Parathyroid adenoma (tissue), 2 donors: ENCODE data around the gene CACNB1.

Experiments
- H2AFZ ChIP-seq: fragments of 300-600 bp; sonication (generic); one replicate; pipeline ENCODE4 v1.7.0; 2017; ENCODE audit warnings: antibody characterized with exemption, mild to moderate bottlenecking
- H3K27ac ChIP-seq: fragments of 300-600 bp; sonication (generic); one replicate; pipeline ENCODE4 v1.7.0; 2017
- H3K27me3 ChIP-seq: fragments of 300-600 bp; sonication (generic); one replicate; pipeline ENCODE4 v1.7.0; 2017; ENCODE audit warnings: low read length; ENCODE audit not compliant: control insufficient read depth, insufficient read depth
- H3K36me3 ChIP-seq: fragments of 300-600 bp; sonication (generic); one replicate; pipeline ENCODE4 v1.7.0; 2017; ENCODE audit warnings: low read length; ENCODE audit not compliant: control insufficient read depth, insufficient read depth
- H3K4me1 ChIP-seq: fragments of 300-600 bp; sonication (generic); one replicate; pipeline ENCODE4 v1.7.0; 2017; ENCODE audit warnings: control low read depth
- H3K4me2 ChIP-seq: fragments of 300-600 bp; sonication (generic); one replicate; pipeline ENCODE4 v1.7.0; 2017; ENCODE audit warnings: low read length
- H3K4me3 ChIP-seq: fragments of 300-600 bp; sonication (generic); one replicate; pipeline ENCODE4 v1.7.0; 2017; ENCODE audit warnings: low read depth, low read length
- H3K79me2 ChIP-seq: fragments of 300-600 bp; sonication (generic); one replicate; pipeline ENCODE4 v1.7.0; 2017; ENCODE audit warnings: control low read depth
- H3K9ac ChIP-seq: fragments of 300-600 bp; sonication (generic); one replicate; pipeline ENCODE4 v1.7.0; 2017; ENCODE audit warnings: mild to moderate bottlenecking
- H3K9me3 ChIP-seq: fragments of 300-600 bp; sonication (generic); one replicate; pipeline ENCODE4 v1.7.0; 2017; ENCODE audit warnings: low read length; ENCODE audit not compliant: control insufficient read depth
- TF ChIP-seq, protein P1 (sequence below): fragments of 300-600 bp; sonication (generic); IDR thresholded peaks from one replicate; pipeline ENCODE4 v1.7.0; 2017; ENCODE audit warnings: antibody characterized with exemption, mild to moderate bottlenecking
- donor health status: primary hyperparathyroidism.

The CACNB1 gene

DNA sequence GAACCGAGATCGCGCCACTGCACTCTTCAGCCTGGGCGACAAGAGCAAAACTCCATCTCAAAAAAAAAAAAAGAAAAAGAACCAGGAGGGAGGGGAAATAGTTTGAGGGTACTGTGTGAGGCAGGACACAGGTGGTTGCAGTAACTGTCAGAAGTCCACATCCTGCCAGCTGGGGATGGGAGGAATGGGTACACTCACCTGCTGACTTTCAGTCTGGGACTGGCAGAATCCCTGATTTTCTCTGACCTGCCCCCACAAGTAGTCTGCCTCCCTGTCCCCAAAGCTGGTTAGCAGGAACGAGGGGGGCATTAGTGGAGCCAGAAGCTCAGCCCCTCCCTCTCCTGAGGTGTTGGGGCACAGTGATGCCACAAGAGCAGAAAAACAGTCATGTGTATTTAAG, 24.4 kb downstream of the CACNB1 start:
- no peaks in the 10 kb centered on the region for H3K4me1 ChIP-seq
- no peak overlapping the region for H3K4me2 ChIP-seq
- TF ChIP-seq, protein P1, sequence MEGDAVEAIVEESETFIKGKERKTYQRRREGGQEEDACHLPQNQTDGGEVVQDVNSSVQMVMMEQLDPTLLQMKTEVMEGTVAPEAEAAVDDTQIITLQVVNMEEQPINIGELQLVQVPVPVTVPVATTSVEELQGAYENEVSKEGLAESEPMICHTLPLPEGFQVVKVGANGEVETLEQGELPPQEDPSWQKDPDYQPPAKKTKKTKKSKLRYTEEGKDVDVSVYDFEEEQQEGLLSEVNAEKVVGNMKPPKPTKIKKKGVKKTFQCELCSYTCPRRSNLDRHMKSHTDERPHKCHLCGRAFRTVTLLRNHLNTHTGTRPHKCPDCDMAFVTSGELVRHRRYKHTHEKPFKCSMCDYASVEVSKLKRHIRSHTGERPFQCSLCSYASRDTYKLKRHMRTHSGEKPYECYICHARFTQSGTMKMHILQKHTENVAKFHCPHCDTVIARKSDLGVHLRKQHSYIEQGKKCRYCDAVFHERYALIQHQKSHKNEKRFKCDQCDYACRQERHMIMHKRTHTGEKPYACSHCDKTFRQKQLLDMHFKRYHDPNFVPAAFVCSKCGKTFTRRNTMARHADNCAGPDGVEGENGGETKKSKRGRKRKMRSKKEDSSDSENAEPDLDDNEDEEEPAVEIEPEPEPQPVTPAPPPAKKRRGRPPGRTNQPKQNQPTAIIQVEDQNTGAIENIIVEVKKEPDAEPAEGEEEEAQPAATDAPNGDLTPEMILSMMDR: no peak
- no peak overlapping the region for H3K27ac ChIP-seq
- H3K36me3 ChIP-seq: no peaks in the 10 kb centered on the region
- no peaks in the 10 kb centered on the region for H3K27me3 ChIP-seq
- no peak overlapping the region for H3K4me3 ChIP-seq
- no peaks in the 10 kb centered on the region for H3K79me2 ChIP-seq
- H3K9me3 ChIP-seq: no peaks in the 10 kb centered on the region
- H3K9ac ChIP-seq: no peak overlapping the region
- H2AFZ ChIP-seq: no peak overlapping the region

DNA sequence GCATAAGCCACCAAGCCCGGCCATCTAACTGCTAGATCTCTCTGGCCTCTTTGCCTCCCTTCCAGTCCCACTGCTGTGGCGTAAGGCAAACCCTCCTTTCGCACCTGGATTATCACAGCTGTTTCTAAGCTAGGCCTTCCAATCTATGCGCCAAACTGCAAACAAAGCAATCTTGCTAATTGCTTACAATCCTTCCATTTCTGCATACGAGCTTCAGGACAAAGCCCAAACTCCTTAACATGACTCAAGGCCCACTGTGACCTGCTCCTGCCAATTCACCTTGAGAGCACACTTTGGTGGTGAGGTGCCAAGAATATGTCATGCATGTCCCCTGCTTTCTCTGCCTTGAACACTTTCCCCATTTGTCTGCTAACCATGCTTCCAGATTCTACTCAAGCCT, 25.5 kb downstream of the CACNB1 start:
- Histone ChIP-seq H3K36me3 (no peaks in the 10 kb centered on the region), H3K4me3 (no peak overlapping the region), H2AFZ (no peak overlapping the region), H3K79me2 (no peaks in the 10 kb centered on the region), H3K27ac (no peak overlapping the region), H3K4me2 (no peak overlapping the region), H3K4me1 (no peaks in the 10 kb centered on the region), H3K9me3 (no peaks in the 10 kb centered on the region), H3K27me3 (no peaks in the 10 kb centered on the region), H3K9ac (no peak overlapping the region)
- TF ChIP-seq, protein P1: no peak

DNA sequence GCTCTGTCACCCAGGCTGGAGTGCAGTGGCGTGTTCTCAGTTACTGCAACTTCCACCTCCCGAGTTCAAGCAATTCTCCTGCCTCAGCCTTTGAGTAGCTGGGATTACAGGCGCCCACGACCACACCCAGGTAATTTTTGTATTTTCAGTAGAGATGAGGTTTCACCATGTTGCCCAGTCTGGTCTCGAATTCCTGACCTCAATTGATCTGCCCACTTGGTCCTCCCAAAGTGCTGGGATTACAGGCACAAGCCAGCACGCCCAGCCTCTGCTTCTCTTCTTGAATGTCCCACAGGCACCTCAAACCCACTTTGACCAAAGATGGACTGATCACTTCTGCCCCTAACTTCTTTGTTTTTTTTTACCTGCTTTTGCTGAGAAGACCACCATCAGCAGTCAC, 26.9 kb downstream of the CACNB1 start:
- TF ChIP-seq, protein P1: no peak
- no peak overlapping the region for H3K27ac ChIP-seq
- no peak overlapping the region for H3K4me3 ChIP-seq
- H3K4me2 ChIP-seq: no peak overlapping the region
- no peak overlapping the region for H2AFZ ChIP-seq
- H3K36me3 ChIP-seq: no peaks in the 10 kb centered on the region
- no peak overlapping the region for H3K9ac ChIP-seq
- no peaks in the 10 kb centered on the region for H3K27me3 ChIP-seq
- no peaks in the 10 kb centered on the region for H3K9me3 ChIP-seq
- H3K4me1 ChIP-seq: no peaks in the 10 kb centered on the region
- H3K79me2 ChIP-seq: no peaks in the 10 kb centered on the region

DNA sequence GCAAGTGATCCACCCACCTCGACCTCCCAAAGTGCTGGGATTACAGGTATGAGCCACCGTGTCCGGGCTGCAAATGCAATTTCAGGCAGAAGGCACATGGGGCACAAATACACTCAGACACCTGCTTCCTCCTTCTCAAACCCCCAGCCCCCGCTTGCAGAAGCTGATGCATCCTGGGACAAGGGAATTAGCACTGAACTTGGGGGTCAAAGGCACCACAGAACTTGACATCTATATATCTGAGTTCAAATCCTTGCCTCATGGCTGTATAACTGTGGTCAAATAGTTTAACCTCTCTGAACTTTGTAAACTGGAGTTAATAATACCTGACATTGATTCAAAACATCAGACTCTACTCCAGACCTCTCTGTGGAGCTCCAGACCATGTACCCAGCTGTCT, 27.4 kb downstream of the CACNB1 start:
- Histone ChIP-seq H3K9me3 (no peaks in the 10 kb centered on the region), H3K27ac (no peak overlapping the region), H2AFZ (no peak overlapping the region), H3K36me3 (no peaks in the 10 kb centered on the region), H3K4me1 (no peaks in the 10 kb centered on the region), H3K4me3 (no peak overlapping the region), H3K4me2 (no peak overlapping the region), H3K27me3 (no peaks in the 10 kb centered on the region), H3K9ac (no peak overlapping the region), H3K79me2 (no peaks in the 10 kb centered on the region)
- TF ChIP-seq, protein P1: no peak

DNA sequence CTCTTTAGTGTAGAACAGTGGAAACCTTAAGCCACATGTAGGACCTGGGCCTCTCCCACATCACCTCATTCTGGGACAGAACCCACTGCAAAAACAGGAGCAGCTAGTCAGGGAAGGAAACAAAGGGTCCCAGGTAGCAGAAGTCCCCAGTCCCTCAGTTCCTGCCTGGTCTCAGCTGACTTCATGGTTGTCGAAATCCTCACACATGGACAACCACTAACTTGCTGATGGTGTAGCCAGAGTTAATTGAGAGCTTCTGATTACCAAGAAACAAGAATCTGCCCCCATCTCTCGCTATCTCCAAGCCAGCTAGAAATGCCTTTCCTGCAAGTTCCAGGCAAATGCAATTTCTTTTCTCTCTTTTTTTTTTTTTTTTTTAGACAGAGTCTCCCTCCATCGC, 28.0 kb downstream of the CACNB1 start:
- Histone ChIP-seq H3K27ac (no peak overlapping the region), H3K4me1 (no peaks in the 10 kb centered on the region), H3K9ac (no peak overlapping the region), H3K27me3 (no peaks in the 10 kb centered on the region), H3K9me3 (no peaks in the 10 kb centered on the region), H3K79me2 (no peaks in the 10 kb centered on the region), H3K4me2 (no peak overlapping the region), H2AFZ (no peak overlapping the region), H3K36me3 (no peaks in the 10 kb centered on the region), H3K4me3 (no peak overlapping the region)
- TF ChIP-seq, protein P1: no peak
